A549 (cell line): ENCODE measurements around the gene ZNF566. TPM values are rescaled to one million over a fixed set of nuclear protein-coding genes. Genes with fewer than 3 reads are reported as not detected.

Experiments used
- ATAC-seq, 2 experiments: fragments of 200-7000 bp in 1 of 2; fragments of >200 bp in 1 of 2; cut with Nextera tagmentation in 1 of 2; cut with Tn5 transposase in 1 of 2; 3 replicates each; pipeline versions ENCODE4 v1.8.0 to v1.9.1; 2018 to 2020; ENCODE audit warnings: mild to moderate bottlenecking in 1 of 2, moderate library complexity in 1 of 2
- CTCF ChIA-PET: fragments of 300-600 bp; sonication (Branson Sonifier 250); formaldehyde crosslinking; extraction: SDS; loops from one replicate; lab custom pipeline; 2021; ENCODE audit warnings: antibody characterized with exemption, inconsistent platforms; lab: Yijun Ruan, JAX
- POLR2A ChIA-PET: fragments of 350-600 bp; formaldehyde crosslinking; extraction: SDS; loops from one replicate; lab custom pipeline; 2021; ENCODE audit warnings: antibody characterized with exemption, inconsistent platforms; lab: Yijun Ruan, JAX
- DNase-seq, 2 experiments: peaks; one replicate each; pipeline versions ENCODE4 v3.0.0 to v3.0.0-alpha.2; 2011 to 2016; ENCODE audit warnings: low read depth in 1 of 2, low spot score in 1 of 2
- FAIRE-seq: peaks from 2 replicates; lab custom pipeline; 2011; peaks lifted over from hg19 to GRCh38; lab: Jason Lieb, UNC
- H3K27ac ChIP-seq, 2 experiments: fragments of >200 bp; sonication (Bioruptor Twin); formaldehyde crosslinking; 3 replicates each; pipeline ENCODE4 v1.5.1; 2016 to 2017
- H3K4me1 ChIP-seq: fragments of >200 bp; sonication (Bioruptor Twin); formaldehyde crosslinking; 3 replicates; pipeline ENCODE4 v1.6.1; 2016
- H3K4me2 ChIP-seq: fragments of >200 bp; sonication (Bioruptor Twin); formaldehyde crosslinking; 3 replicates; pipeline ENCODE4 v1.6.1; 2016
- H3K4me3 ChIP-seq: fragments of >200 bp; sonication (Bioruptor Twin); formaldehyde crosslinking; 3 replicates; pipeline ENCODE4 v1.5.1; 2016
- H3K9me3 ChIP-seq: fragments of >200 bp; sonication (Bioruptor Twin); formaldehyde crosslinking; 3 replicates; pipeline ENCODE4 v1.6.1; 2016
- BHLHE40 ChIP-seq: IDR thresholded peaks from 2 replicates; pipeline ENCODE4 v1.6.1; 2012; ENCODE audit warnings: low read depth, low read length, inconsistent platforms
- CBX8 ChIP-seq: fragments of 200-600 bp; sonication (generic); IDR thresholded peaks from 2 replicates; pipeline ENCODE4 v1.6.1; 2016
- CEBPB ChIP-seq, 2 experiments: fragments of >200 bp in 1 of 2; sonication (Bioruptor Twin) in 1 of 2; formaldehyde crosslinking in 1 of 2; IDR thresholded peaks; 2 replicates each; pipeline ENCODE4 v1.6.1; 2012 to 2016
- CHD4 ChIP-seq: fragments of 200-600 bp; sonication (generic); IDR thresholded peaks from 2 replicates; pipeline ENCODE4 v1.6.1; 2016; ENCODE audit warnings: antibody characterized with exemption, mild to moderate bottlenecking, borderline replicate concordance
- CTCF ChIP-seq: fragments of >200 bp; sonication (Bioruptor Twin); formaldehyde crosslinking; IDR thresholded peaks from 3 replicates; pipeline ENCODE4 v1.5.1; 2016
- ESRRA ChIP-seq: fragments of 150-350 bp; IDR thresholded peaks from 2 replicates; pipeline ENCODE4 v1.6.1; 2014; ENCODE audit warnings: mild to moderate bottlenecking, low read length, borderline replicate concordance
- FOSL2 ChIP-seq, 2 experiments: fragments of 450-650 bp in 1 of 2; fragments of >200 bp in 1 of 2; sonication (Bioruptor Twin) in 1 of 2; formaldehyde crosslinking; IDR thresholded peaks; 2 replicates each; pipeline versions ENCODE4 v1.5.0 to v1.6.1; 2016 to 2020; ENCODE audit warnings: mild to moderate bottlenecking in 1 of 2, moderate library complexity in 1 of 2
- HOXA7 ChIP-seq: fragments of 250-450 bp; sonication (Bioruptor Pico); IDR thresholded peaks from 2 replicates; pipeline ENCODE4 v1.5.0; 2020; ENCODE audit warnings: mild to moderate bottlenecking, moderate library complexity
- HOXB13 ChIP-seq: fragments of 250-450 bp; sonication (Bioruptor Pico); IDR thresholded peaks from 2 replicates; pipeline ENCODE4 v1.5.0; 2020; ENCODE audit warnings: low read depth, mild to moderate bottlenecking, moderate library complexity
- KDM1A ChIP-seq: fragments of 200-600 bp; sonication (generic); IDR thresholded peaks from 2 replicates; pipeline ENCODE4 v1.6.1; 2016; ENCODE audit warnings: low read depth, mild to moderate bottlenecking
- KDM5A ChIP-seq: fragments of 200-600 bp; sonication (generic); IDR thresholded peaks from 2 replicates; pipeline ENCODE4 v1.6.1; 2016; ENCODE audit warnings: antibody characterized with exemption, mild to moderate bottlenecking
- MAX ChIP-seq: IDR thresholded peaks from 2 replicates; pipeline ENCODE4 v1.6.1; 2012
- MYC ChIP-seq: IDR thresholded peaks from 2 replicates; pipeline ENCODE4 v1.6.1; 2012; ENCODE audit warnings: mild to moderate bottlenecking, inconsistent platforms, low read length, improper control_type of control experiment, borderline replicate concordance
- NFE2L2 ChIP-seq: fragments of 150-350 bp; conservative IDR thresholded peaks from 2 replicates; pipeline ENCODE4 v1.6.1; 2014; ENCODE audit warnings: low read length
- NPAS2 ChIP-seq: fragments of 250-450 bp; sonication (Bioruptor Pico); IDR thresholded peaks from 2 replicates; pipeline ENCODE4 v1.8.0; 2022; ENCODE audit warnings: mild to moderate bottlenecking, moderate library complexity, borderline replicate concordance
- NR3C1 ChIP-seq: fragments of >200 bp; sonication (Bioruptor Twin); formaldehyde crosslinking; IDR thresholded peaks from 3 replicates; pipeline ENCODE4 v1.6.1; 2017
- PBX3 ChIP-seq: IDR thresholded peaks from 2 replicates; pipeline ENCODE4 v1.6.1; 2012
- POLR2AphosphoS2 ChIP-seq: conservative IDR thresholded peaks from 2 replicates; pipeline ENCODE4 v1.6.1; 2012; ENCODE audit warnings: low read length, improper control_type of control experiment, inconsistent platforms
- RNF2 ChIP-seq: fragments of 200-600 bp; sonication (generic); IDR thresholded peaks from 2 replicates; pipeline ENCODE4 v1.6.1; 2016; ENCODE audit warnings: low read depth, mild to moderate bottlenecking, antibody characterized with exemption, moderate library complexity, borderline replicate concordance
- SMC3 ChIP-seq: fragments of >200 bp; sonication (Bioruptor Twin); formaldehyde crosslinking; IDR thresholded peaks from 3 replicates; pipeline ENCODE4 v1.6.1; 2018; ENCODE audit warnings: inconsistent platforms
- TFCP2L1 ChIP-seq: fragments of 250-450 bp; sonication (Bioruptor Pico); IDR thresholded peaks from 2 replicates; pipeline ENCODE4 v1.5.0; 2021; ENCODE audit warnings: mild to moderate bottlenecking
- TP53 ChIP-seq: fragments of 250-450 bp; sonication (Bioruptor Pico); IDR thresholded peaks from 2 replicates; pipeline ENCODE4 v1.5.0; 2021; ENCODE audit warnings: mild to moderate bottlenecking, moderate library complexity
- USF2 ChIP-seq: fragments of 450-650 bp; IDR thresholded peaks from 2 replicates; pipeline ENCODE4 v1.6.1; 2014; ENCODE audit warnings: antibody characterized with exemption
- ZC3H11A ChIP-seq: fragments of 450-650 bp; IDR thresholded peaks from 2 replicates; pipeline ENCODE4 v1.6.1; 2014; ENCODE audit warnings: antibody characterized with exemption, mild to moderate bottlenecking
- WGBS: methylation state at CpG from one replicate; pipeline ENCODE4 v1.1.6; 2017; ENCODE audit errors: missing lambda C conversion rate; 5-methylcytosine and 5-hydroxymethylcytosine counted together
- polyA plus RNA-seq, 4 experiments: library from polyadenylated mRNA; depleted of rRNA in 3 of 4; stranded (reverse); fragments of >200 nt; fragmentation: RNase III in 1 of 4; extraction: RNeasy Plus Mini Kit Qiagen cat#74134 plus additional on column Dnase treatment in 1 of 4; gene quantifications; 2 replicates in 3 of 4; 3 replicates in 1 of 4; pipeline ENCODE4 v1.2.3, GENCODE V29; 2011 to 2017

ZNF566 gene
- polyA plus RNA-seq, 2 of the 4 experiments (the other 2 are of a cell fraction) = 12.0 to 13.0 TPM

GRCh38 chr19:36526581-36526980 lies 37.2 kb upstream of the ZNF566 start:
- TF ChIP-seq FOSL2 (IDR thresholded peaks at IDR 0.05) (no peak), FOSL2 (CRISPR knock-in tag; IDR thresholded peaks at IDR 0.05) (no peak), ESRRA (no peak), BHLHE40 (no peak), HOXB13 (CRISPR knock-in tag) (no peak), POLR2AphosphoS2 (no peak), NR3C1 (no peak), MAX (no peak), CEBPB (IDR thresholded peaks at IDR 0.05) (no peak), KDM5A (no peak), CBX8 (no peak), ZC3H11A (no peak), PBX3 (no peak), MYC (no peak), NFE2L2 (no peak)
- CTCF ChIA-PET = interaction anchor here (1.1 to 1.6 kb wide), 3 partner anchors 11 to 399 kb away, joined by 3 read pairs; no protein-coding TSS in a partner anchor
- no peak for FAIRE-seq

GRCh38 chr19:36524617-36525016 lies 35.3 kb upstream of the ZNF566 start:
- Histone ChIP-seq H3K9me3 (peaks cover 87% of the 10 kb centered on the region), H3K4me2 (no peak overlapping the region), H3K4me3 (no peak overlapping the region)
- TF ChIP-seq HOXA7 (CRISPR knock-in tag) = no peak
- TF ChIP-seq KDM1A = no peak
- TF ChIP-seq SMC3 = no peak
- TF ChIP-seq RNF2 = no peak
- TF ChIP-seq ZC3H11A = no peak
- TF ChIP-seq USF2 = no peak
- no peak for TF ChIP-seq CTCF
- TF ChIP-seq CHD4 = no peak
- TF ChIP-seq TP53 (CRISPR knock-in tag) = no peak
- TF ChIP-seq TFCP2L1 (CRISPR knock-in tag) = no peak
- no peak for TF ChIP-seq NPAS2
- TF ChIP-seq, all 56 proteins: peak for 0
- peak; percentile 76 for FAIRE-seq
- no peak overlapping the region for H3K27ac ChIP-seq
- no peak for ATAC-seq
- 94% methylated on average over 4 of the region's 4 CpGs for WGBS
- DNase-seq = no peak
- CTCF ChIA-PET = no interaction called here
- POLR2A ChIA-PET = no interaction called here
- no peaks in the 10 kb centered on the region for H3K4me1 ChIP-seq

More at GRCh38 chr19:36526581-36526980, 37.2 kb upstream of the ZNF566 start:
- POLR2A ChIA-PET = no interaction called here
- no peak overlapping the region for H3K4me3 ChIP-seq
- peaks cover 86% of the 10 kb centered on the region for H3K9me3 ChIP-seq
- WGBS = 74% methylated on average over 5 of the region's 5 CpGs
- DNase-seq (no peak), ATAC-seq (no peak)
- no peak overlapping the region for H3K27ac ChIP-seq
- no peaks in the 10 kb centered on the region for H3K4me1 ChIP-seq
- no peak overlapping the region for H3K4me2 ChIP-seq
